HG03066 (cell line): ENCODE measurements around the gene PSEN2.
A peak's percentile ranks its signal among the peaks of the same experiment; 100 is the strongest.
"Not testable (repeated sequence)": the region's sequence is repeated elsewhere in the genome, so short reads cannot be mapped to it uniquely, and the experiment has no call there.

ENCODE experiments used
- ATAC-seq: cut with Tn5 transposase; IDR thresholded peaks from one replicate; pipeline ENCODE4 v1.9.1; 2021; ENCODE audit warnings: low read depth; ENCODE audit not compliant: unreplicated experiment

The PSEN2 gene

DNA sequence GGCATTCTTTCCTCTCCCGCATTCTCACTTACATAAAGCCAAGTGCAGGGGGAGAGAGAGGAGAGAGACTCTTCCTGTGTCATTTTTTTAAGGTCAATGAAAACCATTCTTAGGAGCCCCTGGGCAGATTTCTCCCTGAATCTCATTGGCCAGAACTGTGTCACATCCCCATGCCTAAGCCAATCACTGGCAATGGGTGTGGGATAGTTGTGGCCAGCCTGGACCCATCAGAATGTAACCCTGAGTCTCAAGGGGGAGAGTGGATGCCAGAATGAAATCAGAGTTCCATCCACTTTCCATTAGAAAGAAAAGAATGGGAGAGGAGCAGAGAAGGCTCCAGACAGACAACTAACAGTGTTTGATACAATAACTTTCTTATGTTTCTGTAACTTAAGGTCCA lies 38.5 kb downstream of the PSEN2 start:
- ATAC-seq: no peak

DNA sequence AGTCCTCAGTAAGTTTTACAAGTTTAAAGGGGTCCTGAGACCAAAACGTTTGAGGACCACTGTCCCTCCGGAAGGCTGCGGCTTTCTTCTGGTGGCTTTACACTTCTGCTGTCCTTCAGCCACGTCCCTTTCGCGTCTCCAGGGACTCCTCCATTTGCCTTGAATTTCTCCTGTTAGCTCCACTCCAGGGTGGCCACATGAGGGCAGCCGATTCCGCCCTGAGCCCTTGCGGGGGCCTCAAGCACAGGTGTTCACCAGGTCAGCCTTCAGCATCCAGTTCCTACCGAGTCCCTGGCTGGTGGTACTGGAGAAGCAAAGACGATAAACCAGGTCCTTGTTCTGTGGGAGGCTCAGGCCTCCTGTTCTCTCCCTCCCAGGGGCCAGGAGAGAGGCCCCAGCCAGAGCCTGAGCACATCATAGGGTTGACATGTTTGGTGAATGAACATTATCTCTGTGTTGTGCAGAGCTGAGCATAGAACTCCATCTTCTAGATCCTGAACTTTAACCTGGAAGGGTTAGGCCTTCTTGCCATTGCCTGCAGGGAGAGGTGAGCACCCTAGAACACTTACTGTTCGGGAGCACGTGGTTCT lies 42.3 kb downstream of the PSEN2 start:
- ATAC-seq: peak; percentile 67

DNA sequence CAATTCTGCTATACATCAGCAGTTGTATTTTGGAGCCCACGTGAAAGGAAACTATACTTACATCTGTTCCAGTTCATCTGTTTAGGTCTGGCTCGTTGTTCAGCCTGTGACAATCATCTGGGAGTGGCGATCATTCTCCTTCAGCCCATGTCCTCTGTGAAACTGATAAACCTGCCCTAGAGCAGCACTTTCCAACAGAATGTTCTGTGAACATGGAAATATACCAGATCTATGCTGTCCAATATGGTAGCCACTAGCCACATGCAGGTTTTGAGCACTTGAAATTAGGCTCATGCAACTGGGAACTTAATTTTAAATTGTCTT lies 45.2 kb downstream of the PSEN2 start:
- ATAC-seq: peak; percentile 22

DNA sequence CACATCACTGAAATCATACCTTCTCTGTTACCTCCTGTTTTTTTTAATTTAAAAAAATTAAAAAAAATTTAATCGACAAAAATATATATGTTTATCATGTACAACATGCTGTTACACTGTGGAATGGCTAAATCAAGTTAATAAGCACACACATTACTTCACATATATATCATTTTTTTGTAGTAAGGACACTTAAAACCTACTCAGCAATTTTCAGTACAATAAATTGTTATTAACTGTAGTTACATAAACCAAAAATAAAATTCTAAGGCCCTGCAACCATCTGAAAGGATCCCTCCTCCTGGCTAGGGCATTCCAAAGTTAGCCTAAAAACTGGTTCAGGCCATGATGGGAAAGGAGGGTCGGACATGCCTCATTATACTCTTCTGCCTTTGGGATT lies 46.1 kb downstream of the PSEN2 start:
- ATAC-seq: no peak

DNA sequence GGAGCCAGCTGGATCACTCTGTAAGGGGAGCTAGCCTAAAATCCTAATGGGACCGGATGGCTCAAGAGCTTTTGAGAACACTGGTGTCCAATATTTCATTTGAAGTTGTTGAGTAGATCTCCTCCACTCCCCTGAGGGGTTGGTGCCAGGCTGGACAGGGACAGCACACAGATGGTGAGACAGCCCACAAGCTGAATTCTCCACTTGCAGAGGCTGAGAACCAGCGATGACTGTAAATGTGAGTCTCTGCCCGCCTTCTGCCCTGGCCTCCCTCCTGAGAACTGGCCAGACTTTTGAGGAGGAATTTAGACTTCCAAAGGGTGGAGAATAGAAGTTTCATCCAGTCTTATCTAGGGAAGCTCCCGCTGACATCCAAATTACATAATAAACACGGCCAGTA lies 49.2 kb downstream of the PSEN2 start:
- ATAC-seq: no peak

DNA sequence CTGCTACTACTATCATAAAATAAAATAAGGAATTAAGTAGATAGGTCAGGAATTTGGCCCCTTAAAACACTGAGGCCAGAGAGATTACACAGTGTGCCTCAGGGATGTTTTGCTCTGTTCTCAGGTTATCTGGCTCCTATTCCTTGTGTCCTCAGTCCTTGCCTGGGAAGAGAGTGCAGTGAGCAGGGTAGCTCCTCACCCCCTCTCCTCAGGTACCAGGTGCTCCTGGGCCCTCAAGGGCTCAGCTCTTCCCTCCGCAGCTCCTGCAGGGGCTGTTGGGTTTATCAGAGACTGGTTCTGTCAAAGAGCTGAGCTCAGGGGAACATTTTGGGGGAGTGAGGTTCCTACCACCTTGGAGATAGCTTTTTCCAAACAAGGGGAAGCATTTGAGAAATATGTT lies 49.6 kb downstream of the PSEN2 start:
- no peak for ATAC-seq

DNA sequence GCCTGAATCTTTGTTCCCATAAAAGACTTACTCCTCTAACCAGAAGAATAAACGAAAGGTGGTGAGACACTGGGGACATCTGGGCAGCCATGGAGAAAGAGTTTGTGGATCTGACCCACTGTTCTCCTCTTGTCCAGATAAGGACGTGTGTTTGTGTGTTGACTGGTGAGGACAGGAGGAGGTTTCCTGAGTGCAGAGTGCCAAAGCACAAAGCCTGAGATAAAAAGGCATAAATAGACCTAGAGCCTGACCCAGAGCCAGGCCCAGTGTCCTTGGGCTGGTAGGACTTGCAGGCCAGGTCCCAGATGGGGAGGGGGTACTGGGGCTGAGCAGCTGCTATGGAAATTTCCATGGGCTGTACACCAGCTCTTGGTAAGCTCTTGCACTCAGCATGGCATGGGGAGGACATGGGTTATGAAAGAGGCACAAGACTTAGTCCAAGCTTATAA lies 50.1 kb downstream of the PSEN2 start:
- ATAC-seq: no peak

DNA sequence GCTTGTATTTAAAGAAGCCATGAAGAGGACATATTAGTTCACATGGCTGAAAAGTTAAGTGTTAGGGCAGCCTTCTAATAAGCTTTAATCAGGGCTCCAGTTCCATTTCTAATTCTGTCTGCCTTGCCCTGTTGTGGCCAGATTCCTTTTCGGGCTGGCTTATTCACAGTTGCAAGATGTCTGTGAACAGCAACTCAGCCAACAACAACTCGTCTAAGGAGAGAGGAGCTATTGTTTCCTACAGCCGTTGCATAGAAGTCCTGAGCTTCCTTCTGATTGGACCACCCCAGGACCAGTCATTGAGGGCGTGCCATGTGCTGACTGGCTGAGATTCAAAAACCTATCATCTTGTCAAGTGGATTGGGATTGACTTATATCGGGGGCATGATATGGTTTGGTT lies 51.1 kb downstream of the PSEN2 start:
- no peak for ATAC-seq

DNA sequence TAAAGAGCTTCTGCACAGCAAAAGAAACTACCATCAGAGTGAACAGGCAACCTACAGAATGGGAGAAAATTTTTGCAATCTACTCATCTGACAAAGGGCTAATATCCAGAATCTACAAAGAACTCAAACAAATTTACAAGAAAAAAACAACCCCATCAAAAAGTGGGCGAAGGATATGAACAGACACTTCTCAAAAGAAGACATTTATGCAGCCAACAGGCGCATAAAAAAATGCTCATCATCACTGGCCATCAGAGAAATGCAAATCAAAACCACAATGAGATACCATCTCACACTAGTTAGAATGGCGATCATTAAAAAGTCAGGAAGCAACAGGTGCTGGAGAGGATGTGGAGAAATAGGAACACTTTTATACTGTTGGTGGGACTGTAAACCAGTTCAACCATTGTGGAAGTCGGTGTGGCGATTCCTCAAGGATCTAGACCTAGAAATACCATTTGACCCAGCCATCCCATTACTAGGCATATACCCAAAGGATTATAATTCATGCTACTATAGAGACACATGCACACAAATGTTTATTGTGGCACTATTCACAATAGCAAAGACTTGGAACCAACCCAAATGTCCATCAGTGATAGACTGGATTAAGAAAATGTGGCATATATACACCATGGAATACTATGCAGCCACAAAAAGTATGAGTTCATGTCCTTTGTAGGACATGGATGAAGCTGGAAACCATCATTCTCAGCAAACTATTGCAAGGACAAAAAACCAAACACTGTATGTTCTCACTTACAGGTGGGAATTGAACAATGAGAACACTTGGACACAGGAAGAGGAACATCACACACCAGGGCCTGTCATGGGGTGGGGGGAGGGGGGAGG lies 59.1 kb downstream of the PSEN2 start:
- not testable (repeated sequence) for ATAC-seq

DNA sequence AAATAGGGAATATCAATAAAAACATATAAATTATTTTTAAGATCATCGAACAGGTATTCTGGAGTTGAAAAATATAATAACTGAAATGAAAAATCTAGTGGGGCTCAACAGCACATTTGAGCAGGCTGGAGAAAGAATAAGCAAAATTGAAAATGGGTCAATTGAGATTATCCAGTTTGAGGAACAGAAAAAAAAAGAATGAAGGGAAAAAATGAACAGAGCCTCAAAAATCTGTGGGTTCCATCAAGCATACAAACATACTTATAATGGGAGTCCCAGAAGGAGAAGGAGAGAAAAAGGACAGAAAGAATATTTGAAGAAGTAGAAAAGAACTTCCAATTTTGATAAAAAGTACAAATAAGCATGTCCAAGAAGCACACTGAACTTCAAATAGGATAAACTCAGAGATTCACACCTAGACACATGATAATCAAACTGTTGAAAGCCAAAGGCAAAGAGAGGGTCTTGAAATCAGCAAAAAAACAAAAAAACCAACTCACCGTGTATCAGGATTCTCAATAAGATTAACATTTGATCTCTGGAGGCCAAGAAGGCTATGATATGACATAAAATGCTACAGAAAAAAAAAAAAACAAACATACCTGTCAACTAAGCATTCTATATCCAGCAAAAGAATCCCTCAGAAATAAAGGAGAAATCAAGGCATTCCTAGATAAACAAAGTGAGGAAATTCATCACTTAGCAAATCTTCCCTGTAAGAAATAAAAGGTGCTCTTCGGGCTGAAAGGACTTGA lies 64.2 kb downstream of the PSEN2 start:
- no peak for ATAC-seq

DNA sequence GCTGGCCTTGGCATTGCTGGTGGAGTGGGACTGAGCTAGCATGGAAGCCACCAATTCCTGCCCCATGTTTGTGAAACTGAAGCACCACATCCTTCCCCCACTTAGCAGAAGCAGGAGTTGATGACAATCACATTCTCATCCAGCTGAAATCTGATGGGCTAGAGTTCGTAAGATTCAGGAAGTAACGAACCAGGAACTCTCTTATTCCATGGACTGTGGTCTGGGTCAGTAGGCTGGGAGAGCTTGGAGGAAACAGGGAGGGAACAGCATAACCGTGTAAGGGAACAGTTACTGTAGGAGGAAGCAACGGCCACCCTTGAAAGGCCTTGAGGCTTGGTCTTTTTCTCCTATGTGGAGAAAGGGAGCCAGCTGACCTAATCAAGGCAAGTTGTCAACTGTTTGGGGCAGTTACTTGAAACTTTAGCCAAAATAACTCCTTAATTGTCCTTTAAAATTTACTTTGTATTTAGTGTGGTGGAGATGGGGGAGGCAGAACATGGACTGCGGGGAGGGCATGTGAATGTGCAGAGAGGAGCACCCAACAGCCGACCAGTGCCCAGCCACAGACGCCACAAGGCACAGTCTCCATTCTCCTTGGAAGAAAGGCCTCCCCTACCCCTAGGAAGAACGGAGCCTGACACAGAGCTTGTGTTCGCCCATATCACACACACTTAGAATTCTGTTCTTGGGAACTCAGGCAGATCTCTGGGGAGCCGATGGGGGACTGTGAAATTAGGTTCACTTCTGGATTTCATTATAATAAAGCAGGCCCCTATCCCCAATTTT lies 67.7 kb downstream of the PSEN2 start:
- ATAC-seq: no peak

DNA sequence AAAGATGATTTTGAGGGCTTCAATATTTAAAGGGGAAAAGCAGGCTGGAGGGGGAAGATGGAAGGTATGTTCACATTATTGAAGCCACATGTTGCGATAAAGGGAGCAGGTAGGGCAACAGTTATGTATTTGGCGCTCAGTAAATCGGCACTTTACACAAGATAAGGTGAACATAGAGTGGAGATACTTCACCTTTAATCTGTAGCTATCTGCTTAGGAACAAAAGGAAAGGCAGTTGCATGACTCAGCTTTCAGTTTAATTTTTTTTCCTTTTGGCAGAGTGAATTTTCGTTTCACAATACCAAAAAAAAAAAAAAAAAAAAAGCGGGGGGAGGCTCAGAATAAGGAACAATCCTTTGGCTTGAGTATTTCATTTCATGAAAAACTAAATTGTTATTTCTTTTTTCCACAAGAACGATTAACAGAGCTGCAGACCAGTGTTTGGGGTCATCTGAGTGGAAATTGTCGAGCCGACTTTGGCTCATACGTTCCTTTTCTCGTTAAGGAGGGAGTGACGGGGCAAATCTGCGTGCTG lies 68.6 kb downstream of the PSEN2 start:
- ATAC-seq: no peak

DNA sequence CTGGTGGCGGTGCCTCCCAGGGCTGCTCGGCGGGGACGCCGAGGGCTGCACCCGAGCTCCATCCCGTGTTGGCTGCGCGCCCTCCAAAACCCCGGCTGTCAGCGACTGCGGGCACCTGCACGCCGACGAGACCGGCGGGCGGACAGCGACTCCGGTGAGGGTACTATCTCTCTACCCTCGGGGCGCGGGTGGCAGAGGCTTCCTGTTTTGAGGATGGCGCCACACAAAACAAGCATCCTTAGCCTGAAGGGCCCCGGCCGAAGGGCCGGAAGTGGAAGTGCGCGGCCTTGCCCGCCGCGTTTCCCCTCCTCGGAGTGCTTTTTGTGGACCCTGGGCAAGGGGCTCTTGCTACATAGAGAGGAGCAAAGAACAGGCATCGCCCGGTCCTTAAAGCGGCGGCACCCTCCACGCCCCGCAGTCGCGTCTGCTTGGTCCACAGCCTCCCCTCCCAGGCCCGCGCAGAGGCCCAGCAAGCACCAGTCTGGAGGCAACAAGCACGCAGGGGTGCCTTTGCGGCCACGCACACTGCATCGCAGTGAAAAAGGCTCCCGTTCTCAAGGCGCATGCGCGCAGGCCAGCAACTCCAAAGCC lies 69.1 kb downstream of the PSEN2 start:
- ATAC-seq: peak; percentile 28

DNA sequence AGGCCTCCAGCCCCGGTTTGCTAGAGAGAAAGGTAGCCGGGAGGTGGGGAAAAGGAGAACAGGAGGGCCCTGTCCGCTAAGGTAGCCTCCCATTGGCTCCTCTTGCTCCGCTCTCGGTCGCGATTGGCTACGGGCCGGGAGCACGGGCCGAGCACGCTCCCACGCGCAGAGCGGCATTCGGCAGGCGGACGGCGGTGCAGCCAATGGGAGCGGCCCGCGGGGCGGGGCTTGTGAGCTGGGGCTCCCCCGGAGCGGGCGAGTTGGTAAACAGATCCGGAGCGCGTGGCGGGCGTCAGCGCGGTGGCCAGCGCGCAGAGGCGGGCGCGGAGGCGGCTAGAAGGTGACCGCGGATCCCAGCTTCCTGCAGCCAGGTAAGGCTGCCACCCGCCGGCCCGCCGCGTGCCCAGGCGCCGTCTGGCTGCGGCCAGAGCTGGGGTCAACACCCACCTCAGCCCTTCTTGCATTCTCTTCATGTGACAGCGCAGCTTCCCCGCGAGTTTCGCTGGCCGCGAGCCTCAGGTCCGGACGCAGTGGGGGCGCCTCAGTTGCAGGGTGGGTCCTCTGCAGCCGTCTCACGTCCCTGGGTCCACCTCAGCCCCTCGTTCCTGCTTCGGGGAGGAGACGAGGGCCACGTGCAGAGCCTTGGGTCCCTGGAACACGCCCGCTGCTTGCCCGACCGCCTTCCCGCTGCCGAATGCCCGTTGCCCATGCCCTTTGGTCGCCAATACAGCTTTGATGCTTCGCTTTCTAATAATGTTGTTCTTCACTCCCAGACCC lies 69.8 kb downstream of the PSEN2 start, which contains the start of gene COQ8A:
TSS of gene COQ8A (plus strand) at position 266 of the 777 bp plus-strand sequence. CDS start 21,092 bp downstream, outside the sequence.
- ATAC-seq: peak; percentile 92

DNA sequence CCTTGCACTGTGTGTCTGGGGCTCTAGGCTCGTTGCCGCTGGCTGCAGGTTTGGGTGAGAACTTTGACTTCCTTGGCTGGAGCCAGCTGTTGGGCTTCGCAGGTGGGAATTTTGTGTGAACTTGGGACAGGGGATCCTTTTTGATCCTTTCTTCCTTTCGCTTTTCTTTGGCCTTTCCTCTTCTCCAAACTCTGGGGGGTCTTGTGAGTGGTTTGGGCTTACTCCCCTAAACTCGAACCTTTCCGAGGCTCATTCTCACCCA lies 70.3 kb downstream of the PSEN2 start:
- no peak for ATAC-seq

DNA sequence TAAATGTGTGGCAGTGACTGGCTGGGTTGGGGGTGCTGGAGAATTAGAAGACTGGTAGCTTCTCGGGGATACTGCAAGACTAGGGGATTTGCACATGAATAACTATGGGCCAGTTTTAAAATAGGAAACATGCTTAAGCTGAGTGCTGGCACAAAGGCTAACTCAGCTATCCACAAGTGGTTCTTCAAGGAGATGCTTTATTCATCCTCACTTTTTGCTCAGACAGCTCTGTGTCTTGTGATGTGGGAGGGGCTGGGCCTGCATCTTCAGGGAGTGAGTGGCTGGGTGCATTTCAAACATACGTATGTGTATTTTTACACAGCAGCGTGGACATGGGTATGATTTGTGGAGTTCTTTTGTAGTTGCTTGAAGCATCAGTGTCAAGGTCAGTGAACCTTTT lies 72.0 kb downstream of the PSEN2 start:
- no peak for ATAC-seq

DNA sequence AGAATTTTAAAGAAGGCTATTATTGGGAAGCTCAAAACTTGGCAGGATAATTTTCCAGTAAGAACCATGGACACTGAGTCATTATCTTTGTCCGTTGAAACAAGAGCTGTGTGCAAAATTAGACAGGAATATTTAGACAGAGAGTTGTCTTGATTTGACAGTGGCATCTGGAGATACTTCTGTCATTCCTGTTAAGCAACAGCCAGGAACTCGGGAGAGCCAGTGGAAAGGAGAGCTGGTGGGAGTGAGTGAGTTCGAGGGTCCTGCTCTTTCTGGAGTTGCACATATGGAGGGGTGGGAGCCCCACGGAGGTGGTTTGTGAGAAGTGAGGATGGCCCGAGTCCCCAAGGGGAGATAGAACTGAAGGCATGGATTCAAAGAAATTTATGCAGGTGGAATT lies 72.7 kb downstream of the PSEN2 start:
- ATAC-seq: no peak

DNA sequence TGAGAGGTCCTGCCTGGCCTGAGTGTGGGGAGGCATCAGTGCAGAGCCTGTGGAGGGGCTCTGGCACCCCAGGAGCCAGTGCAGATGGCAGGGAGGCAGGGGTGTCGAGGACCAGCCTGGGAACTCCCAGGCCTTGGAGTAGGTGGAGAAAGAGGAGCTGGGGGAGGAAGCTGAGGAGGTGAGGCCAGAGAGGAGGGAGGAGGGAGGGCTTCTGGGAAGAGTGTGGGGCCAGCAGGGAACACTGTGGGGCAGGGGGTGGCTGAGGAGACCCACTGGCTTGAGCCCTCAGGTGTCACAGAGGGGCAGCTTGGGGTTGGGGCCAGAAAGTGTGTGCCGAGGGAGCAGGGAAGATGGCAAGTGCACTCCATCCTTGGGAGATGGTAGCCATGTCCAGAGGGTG lies 73.5 kb downstream of the PSEN2 start:
- ATAC-seq: no peak

DNA sequence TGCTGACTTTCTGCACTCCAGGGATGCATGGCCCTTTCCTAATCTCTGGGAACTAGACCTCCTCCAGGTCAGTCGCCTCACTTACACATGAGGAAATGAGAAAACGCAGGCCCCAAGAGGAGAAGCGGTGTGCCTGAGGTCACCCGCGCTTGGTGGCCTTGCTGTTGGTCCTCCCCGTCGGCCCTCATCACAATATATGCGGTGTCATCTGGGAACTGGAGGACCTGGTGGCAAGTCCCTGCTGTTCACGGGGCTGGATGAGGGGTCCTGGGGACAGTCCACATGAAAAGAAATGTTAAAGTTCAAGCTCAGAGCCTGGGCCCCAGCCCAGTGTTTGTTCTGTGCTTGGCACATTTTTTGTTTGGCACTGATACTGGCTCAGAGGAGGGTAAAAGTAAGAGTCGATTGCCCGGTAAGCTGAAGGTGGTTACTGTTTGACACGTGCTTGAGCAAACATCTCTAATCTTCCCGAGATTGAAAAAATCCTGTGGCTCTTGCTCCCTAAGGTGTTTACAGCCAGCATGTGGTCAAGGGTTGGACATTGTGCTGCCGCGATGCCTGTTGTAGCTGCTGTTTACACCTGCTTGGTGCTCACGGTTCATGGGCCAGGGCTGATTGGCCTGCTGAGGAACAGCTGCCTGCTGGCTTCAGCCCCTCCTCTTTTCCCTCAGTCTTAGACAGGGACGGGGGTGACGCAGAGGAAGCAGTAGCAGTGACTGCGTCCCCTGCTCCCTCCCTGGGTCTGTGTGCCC lies 74.9 kb downstream of the PSEN2 start:
- no peak for ATAC-seq
